ENCODE data around the gene ELAVL2. TPM values are rescaled to one million over a fixed set of nuclear protein-coding genes. Genes with fewer than 3 reads are reported as not detected.

The ELAVL2 gene
- total RNA-seq = under 0.01 and 0.22 TPM in 2 replicates

- DNase-seq (ENCODE audit: low read depth in 2 of 2) = peak; percentile 82 to 96
Measured at GRCh38 chr9:23826120-23826629, at the start of gene ELAVL2. TSS of gene ELAVL2 (minus strand) at chr9:23826240. CDS start at chr9:23762234, 64,006 bp downstream.

GRCh38 chr9:23858234-23858633 lies 32.2 kb upstream of the ELAVL2 start:
- DNase-seq (ENCODE audit: low read depth in 2 of 2) = no peak

GRCh38 chr9:23855873-23856604 lies 30.0 kb upstream of the ELAVL2 start:
- no peak for DNase-seq (ENCODE audit: low read depth in 2 of 2)

- no peak for DNase-seq (ENCODE audit: low read depth in 2 of 2)
Measured at GRCh38 chr9:23850690-23851629, 24.9 kb upstream of the ELAVL2 start.

GRCh38 chr9:23850242-23850689 lies 24.2 kb upstream of the ELAVL2 start:
- DNase-seq (ENCODE audit: low read depth in 2 of 2) = no peak

GRCh38 chr9:23849379-23850035 lies 23.5 kb upstream of the ELAVL2 start:
- no peak for DNase-seq (ENCODE audit: low read depth in 2 of 2)

- no peak for DNase-seq (ENCODE audit: low read depth in 2 of 2)
Measured at GRCh38 chr9:23842565-23843129, 16.6 kb upstream of the ELAVL2 start.

- no peak for DNase-seq (ENCODE audit: low read depth in 2 of 2)
Measured at GRCh38 chr9:23841304-23841703, 15.3 kb upstream of the ELAVL2 start.

GRCh38 chr9:23837038-23837437 lies 11.0 kb upstream of the ELAVL2 start:
- DNase-seq (ENCODE audit: low read depth in 2 of 2) = no peak

GRCh38 chr9:23830929-23831730 lies 5.1 kb upstream of the ELAVL2 start:
- DNase-seq (ENCODE audit: low read depth in 2 of 2) = no peak

- DNase-seq (ENCODE audit: low read depth in 2 of 2) = no peak
Measured at GRCh38 chr9:23830476-23830805, 4.4 kb upstream of the ELAVL2 start.

- peak; percentile 14 to 28 for DNase-seq (ENCODE audit: low read depth in 2 of 2)
Measured at GRCh38 chr9:23829580-23830475, 3.8 kb upstream of the ELAVL2 start.

- DNase-seq (ENCODE audit: low read depth in 2 of 2) = no peak
Measured at GRCh38 chr9:23825700-23826099, 340 bp downstream of the ELAVL2 start.

- DNase-seq (ENCODE audit: low read depth in 2 of 2) = peak in 1 of 2 donors; percentile 6
Measured at GRCh38 chr9:23824830-23825591, 1.0 kb downstream of the ELAVL2 start.

- no peak for DNase-seq (ENCODE audit: low read depth in 2 of 2)
Measured at GRCh38 chr9:23823986-23824829, 1.8 kb downstream of the ELAVL2 start.

GRCh38 chr9:23823269-23823668 lies 2.8 kb downstream of the ELAVL2 start:
- no peak for DNase-seq (ENCODE audit: low read depth in 2 of 2)

- no peak for DNase-seq (ENCODE audit: low read depth in 2 of 2)
Measured at GRCh38 chr9:23822261-23823169, 3.5 kb downstream of the ELAVL2 start.

Measured in lung microvascular endothelial cell (primary cell).